ENCODE measurements around the gene RNASE9.

Gene RNASE9

DNA sequence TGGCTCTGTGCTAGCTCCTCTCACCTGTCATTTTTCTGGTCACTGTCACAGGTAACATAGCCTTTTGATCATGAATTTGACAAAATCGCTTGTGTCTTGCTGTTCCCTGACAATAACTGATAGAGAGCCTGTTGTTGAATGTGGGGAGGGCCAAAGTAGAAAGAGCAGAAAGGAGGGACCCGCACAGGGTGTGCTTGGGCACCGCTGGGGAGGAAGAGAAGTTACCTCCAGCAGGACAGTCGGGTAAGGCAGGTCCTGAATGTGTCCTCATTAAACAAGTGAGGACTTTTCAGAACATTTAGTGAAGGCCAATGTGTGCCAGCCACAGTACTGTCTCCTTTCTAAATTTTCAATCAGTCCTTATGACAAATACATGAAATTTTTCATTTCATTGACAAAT, 30.4 kb upstream of the RNASE9 start, which contains the start of gene RNASE12:
TSS of gene RNASE12 (minus strand) at position 142 of the 400 bp plus-strand sequence. CDS start 653 bp downstream, outside the sequence.
- no peak for DNase-seq (ENCODE audit: low spot score)
- Histone ChIP-seq H3K4me3 (no peak within 1 kb of the TSS), H3K27ac (no peak within 1 kb of the TSS)
- TF ChIP-seq, protein P1, sequence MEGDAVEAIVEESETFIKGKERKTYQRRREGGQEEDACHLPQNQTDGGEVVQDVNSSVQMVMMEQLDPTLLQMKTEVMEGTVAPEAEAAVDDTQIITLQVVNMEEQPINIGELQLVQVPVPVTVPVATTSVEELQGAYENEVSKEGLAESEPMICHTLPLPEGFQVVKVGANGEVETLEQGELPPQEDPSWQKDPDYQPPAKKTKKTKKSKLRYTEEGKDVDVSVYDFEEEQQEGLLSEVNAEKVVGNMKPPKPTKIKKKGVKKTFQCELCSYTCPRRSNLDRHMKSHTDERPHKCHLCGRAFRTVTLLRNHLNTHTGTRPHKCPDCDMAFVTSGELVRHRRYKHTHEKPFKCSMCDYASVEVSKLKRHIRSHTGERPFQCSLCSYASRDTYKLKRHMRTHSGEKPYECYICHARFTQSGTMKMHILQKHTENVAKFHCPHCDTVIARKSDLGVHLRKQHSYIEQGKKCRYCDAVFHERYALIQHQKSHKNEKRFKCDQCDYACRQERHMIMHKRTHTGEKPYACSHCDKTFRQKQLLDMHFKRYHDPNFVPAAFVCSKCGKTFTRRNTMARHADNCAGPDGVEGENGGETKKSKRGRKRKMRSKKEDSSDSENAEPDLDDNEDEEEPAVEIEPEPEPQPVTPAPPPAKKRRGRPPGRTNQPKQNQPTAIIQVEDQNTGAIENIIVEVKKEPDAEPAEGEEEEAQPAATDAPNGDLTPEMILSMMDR (IDR thresholded peaks at IDR 0.05): no peak

DNA sequence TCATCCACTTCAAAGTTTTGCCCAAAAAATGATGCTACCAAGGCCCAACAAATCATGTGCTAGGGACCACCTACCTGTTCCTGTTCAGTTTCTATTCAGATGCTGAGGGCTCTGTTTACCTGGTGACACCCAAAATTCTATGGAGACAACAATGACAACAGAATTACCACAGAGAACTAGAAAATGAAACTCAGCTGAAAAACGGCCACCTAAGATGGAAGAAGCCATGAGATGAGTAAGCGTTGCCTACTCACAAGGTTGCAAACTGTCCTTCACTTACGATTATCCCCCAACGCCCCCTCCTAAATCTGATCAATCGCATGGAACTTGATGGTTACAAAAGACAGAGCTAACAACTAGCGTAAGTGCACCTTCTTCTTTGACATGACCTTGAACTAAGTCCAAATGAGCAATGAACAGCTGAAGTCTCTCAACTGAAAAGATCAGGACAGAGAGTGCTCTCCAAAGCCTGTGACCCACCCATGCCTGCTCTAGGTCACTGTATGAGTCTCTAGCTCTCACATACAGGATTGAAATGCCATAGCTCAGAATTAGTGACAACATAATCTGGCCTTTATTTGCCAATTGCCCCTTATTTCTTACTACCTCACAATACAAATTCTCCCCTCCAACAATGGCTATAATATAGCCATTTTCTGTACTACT, 26.8 kb upstream of the RNASE9 start, which contains the start of gene RNASE11:
TSS of gene RNASE11 (minus strand) at position 513 of the 666 bp plus-strand sequence.
- Histone ChIP-seq H3K27ac (no peak within 1 kb of the TSS), H3K4me3 (no peak within 1 kb of the TSS)
- TF ChIP-seq, protein P1 (IDR thresholded peaks at IDR 0.05): no peak
- no peak for DNase-seq (ENCODE audit: low spot score)

DNA sequence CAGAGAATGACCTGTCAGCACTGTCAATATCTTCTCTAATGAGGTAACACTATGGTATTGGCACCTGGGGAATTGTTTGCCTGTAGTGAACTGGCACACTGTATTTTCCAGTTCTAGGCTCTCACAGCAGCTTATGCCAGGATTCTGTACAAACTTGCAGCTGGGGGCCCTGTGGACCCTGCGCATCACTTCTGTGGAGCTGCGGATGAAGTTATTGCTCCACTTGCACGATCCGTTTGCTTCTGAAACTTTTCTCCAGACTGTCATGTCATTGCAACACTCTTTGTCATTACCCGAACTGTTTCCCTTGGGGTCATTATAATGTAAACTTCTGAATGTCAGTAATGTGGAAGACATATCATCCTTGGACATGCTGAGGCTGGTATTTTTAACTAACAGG, 23.1 kb upstream of the RNASE9 start:
- no peak overlapping the region for H3K4me3 ChIP-seq
- no peak overlapping the region for H3K27ac ChIP-seq
- TF ChIP-seq, protein P1 (IDR thresholded peaks at IDR 0.05): no peak
- no peak for DNase-seq (ENCODE audit: low spot score)

DNA sequence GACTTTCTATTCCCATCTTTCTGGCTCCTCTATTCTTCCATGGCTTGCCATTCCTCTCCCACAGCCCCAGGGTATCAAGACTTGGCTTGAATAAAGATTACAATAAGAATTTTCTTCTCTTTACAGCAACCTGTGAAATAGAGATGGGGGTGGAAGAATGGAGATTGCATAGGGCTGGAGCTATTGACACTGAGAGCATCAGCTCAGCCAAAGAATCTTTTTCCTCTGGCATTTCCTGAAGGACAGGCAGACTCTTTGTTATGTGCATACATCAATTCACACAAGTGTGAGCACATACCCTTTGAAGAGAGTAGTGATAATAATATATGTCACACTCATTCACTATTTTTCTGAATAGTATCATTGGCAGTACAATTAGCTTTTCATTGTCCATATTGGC, 22.3 kb upstream of the RNASE9 start:
- DNase-seq (ENCODE audit: low spot score): no peak

DNA sequence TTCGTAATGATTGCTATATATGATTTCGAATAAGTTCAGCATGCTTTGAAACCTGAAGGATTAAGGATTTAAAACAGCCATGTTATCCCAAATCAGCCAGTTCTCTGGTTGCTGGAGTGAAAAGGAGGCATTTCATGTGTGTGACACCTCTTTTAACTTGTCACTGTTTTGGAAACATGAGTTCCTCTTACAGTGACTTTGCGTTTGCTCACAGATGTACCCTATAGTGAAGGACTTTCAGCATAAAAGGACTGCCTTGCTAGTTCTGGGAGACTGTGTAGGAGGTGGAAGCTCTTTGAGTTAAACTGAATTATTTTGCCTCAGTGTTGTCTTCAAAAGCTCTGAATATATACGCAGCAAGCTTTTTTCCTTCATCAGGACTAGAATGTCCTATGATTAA, 19.4 kb upstream of the RNASE9 start:
- H3K27ac ChIP-seq: no peak overlapping the region
- TF ChIP-seq, protein P1 (IDR thresholded peaks at IDR 0.05): no peak
- no peak for DNase-seq (ENCODE audit: low spot score)
- no peak overlapping the region for H3K4me3 ChIP-seq

More for the DNA sequence above, 22.3 kb upstream of the RNASE9 start:
- H3K4me3 ChIP-seq: no peak overlapping the region
- TF ChIP-seq, protein P1 (IDR thresholded peaks at IDR 0.05): no peak
- H3K27ac ChIP-seq: no peak overlapping the region

DNA sequence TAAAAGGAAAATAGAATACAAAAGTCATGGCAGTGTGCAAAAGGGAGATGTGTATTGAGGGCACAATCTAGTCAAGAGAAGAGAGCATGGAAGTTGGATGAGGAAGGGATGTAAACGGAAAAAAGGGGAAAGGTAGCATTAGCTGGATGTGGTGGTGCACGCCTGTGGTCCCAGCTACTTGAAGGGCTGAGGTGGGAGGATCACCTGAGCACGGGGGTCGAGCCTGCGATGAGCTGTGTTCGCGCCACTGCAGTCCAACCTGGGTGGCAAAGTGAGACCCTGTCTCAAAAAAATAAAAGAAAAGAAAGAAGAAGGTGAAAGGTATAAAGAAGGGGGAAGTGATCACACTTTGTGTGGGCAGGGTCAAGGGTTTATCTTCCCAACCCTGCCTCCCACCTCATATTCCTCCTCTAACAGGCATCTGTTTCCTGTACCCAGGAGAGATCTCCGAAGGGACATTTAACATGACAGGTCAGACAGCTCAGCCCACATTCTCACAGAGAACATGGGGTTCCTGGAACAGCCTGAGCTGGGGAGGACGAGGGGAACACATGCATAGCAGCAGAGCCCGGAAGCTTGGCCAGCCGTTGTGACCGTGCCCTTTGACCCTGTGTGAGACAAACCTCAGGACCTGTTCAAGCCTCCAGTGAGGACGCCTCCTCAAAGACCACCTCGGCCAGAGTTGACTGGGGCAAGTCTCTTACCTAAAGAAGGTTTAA, 18.1 kb upstream of the RNASE9 start:
- DNase-seq (ENCODE audit: low spot score): no peak
- no peak overlapping the region for H3K27ac ChIP-seq
- TF ChIP-seq, protein P1 (IDR thresholded peaks at IDR 0.05): no peak
- H3K4me3 ChIP-seq: no peak overlapping the region

Data from coronary artery (tissue), 2 donors.